ENCODE data around the gene PID1. TPM values are rescaled to one million over a fixed set of nuclear protein-coding genes. Genes with fewer than 3 reads are reported as not detected.

PID1 gene
- total RNA-seq, 1 donor from 2014 or later = 0.34 TPM

DNA sequence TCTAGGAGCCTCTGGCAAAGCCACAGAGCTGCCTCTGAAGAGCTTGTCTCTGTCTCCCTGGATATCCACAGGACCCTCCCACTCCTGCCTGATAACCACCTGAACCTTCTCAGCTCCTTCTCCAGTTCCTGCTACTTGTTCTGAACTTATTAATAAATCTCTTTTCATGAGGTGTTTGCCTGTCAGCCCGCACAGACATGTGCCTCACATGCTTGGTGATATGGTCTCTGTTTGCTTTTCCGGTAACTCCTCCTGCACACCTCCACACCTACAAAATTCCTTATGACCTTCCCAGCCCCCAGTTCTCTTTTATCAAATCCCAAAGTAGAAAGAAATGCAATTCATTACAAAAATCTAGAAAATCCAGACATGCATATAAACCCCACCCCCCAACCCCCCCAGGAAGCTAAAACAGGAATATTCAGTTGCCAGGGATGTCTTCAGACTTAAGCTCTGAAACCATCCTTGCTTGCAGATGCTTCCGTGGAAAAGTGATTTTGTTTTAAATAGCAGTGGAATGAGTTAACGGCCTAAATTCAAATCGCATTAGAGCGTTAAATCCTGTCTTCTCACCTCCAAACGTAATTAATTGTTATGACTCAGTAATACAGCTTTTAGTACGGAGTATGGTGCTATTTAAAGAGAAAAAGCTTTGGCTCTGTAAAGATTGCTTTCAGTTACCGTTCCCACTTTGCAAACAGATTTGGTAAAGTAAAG lies 2.1 kb upstream of the PID1 start:
- peaks cover 54% of the 10 kb centered on the region for H3K27me3 Mint-ChIP-seq
- TF ChIP-seq, protein P1, sequence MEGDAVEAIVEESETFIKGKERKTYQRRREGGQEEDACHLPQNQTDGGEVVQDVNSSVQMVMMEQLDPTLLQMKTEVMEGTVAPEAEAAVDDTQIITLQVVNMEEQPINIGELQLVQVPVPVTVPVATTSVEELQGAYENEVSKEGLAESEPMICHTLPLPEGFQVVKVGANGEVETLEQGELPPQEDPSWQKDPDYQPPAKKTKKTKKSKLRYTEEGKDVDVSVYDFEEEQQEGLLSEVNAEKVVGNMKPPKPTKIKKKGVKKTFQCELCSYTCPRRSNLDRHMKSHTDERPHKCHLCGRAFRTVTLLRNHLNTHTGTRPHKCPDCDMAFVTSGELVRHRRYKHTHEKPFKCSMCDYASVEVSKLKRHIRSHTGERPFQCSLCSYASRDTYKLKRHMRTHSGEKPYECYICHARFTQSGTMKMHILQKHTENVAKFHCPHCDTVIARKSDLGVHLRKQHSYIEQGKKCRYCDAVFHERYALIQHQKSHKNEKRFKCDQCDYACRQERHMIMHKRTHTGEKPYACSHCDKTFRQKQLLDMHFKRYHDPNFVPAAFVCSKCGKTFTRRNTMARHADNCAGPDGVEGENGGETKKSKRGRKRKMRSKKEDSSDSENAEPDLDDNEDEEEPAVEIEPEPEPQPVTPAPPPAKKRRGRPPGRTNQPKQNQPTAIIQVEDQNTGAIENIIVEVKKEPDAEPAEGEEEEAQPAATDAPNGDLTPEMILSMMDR (IDR thresholded peaks at IDR 0.05; ENCODE audit: unreplicated experiment) = no peak
- H3K4me3 Mint-ChIP-seq (ENCODE audit: low read depth) = peak overlapping the region; percentile 52
- no peak overlapping the region for H3K27ac Mint-ChIP-seq
- no peaks in the 10 kb centered on the region for H3K9me3 Mint-ChIP-seq (ENCODE audit: low read depth)
- no peak for DNase-seq (ENCODE audit: low spot score, unreplicated experiment)
- H3K36me3 Mint-ChIP-seq (ENCODE audit: insufficient read depth) = no peaks in the 10 kb centered on the region
- H3K4me1 Mint-ChIP-seq (ENCODE audit: low read depth) = peaks cover 6% of the 10 kb centered on the region

DNA sequence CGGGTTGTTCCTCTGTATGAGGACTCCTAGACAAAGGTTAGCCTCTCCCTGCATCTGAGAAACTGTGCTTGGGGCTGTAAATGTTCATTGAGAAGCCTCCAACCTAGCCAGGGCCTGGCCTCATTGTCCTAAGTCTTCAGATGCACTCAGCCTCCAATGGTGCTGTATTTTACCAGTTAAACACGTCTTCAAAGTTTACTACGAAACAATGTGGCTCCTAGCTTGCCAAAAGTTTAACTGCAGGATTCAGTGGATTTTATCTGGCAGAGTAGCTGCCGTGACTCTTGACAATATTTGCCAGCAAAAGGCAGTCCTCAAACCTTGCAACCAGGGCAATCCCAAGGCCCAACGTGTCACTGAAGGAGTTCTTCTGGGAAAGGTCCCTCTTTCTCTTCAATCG lies 1.1 kb downstream of the PID1 start:
- Mint-ChIP-seq H3K4me3 (ENCODE audit: low read depth) (peak overlapping the region; percentile 3), H3K27ac (no peak overlapping the region), H3K27me3 (peaks cover 44% of the 10 kb centered on the region), H3K9me3 (ENCODE audit: low read depth) (no peaks in the 10 kb centered on the region), H3K36me3 (ENCODE audit: insufficient read depth) (no peaks in the 10 kb centered on the region), H3K4me1 (ENCODE audit: low read depth) (peaks cover 8% of the 10 kb centered on the region)
- TF ChIP-seq, protein P1 (IDR thresholded peaks at IDR 0.05; ENCODE audit: unreplicated experiment) = no peak
- no peak for DNase-seq (ENCODE audit: low spot score, unreplicated experiment)

DNA sequence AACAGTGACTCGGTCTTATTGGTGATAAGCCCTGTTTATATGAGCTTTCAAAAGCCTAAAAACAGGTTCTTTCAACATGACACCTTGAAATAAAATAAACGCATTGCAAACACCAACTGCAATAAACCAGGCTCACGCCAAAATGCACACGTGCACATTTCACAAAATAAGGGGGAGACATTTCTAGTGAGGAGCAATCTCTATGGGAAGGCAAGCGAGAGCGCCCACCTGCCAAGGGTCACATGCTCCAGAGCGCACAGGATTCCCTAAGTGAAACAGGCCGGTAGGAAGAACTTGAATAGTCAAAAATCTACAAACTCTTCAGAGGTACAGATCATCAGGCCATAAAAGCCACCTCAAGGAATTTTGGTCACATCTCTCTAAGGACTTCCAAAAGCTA lies 1.9 kb downstream of the PID1 start:
- no peak overlapping the region for H3K4me3 Mint-ChIP-seq (ENCODE audit: low read depth)
- no peaks in the 10 kb centered on the region for H3K9me3 Mint-ChIP-seq (ENCODE audit: low read depth)
- no peak overlapping the region for H3K27ac Mint-ChIP-seq
- H3K4me1 Mint-ChIP-seq (ENCODE audit: low read depth) = peaks cover 8% of the 10 kb centered on the region
- H3K27me3 Mint-ChIP-seq = peaks cover 44% of the 10 kb centered on the region
- TF ChIP-seq, protein P1 (IDR thresholded peaks at IDR 0.05; ENCODE audit: unreplicated experiment) = no peak
- no peak for DNase-seq (ENCODE audit: low spot score, unreplicated experiment)
- no peaks in the 10 kb centered on the region for H3K36me3 Mint-ChIP-seq (ENCODE audit: insufficient read depth)

DNA sequence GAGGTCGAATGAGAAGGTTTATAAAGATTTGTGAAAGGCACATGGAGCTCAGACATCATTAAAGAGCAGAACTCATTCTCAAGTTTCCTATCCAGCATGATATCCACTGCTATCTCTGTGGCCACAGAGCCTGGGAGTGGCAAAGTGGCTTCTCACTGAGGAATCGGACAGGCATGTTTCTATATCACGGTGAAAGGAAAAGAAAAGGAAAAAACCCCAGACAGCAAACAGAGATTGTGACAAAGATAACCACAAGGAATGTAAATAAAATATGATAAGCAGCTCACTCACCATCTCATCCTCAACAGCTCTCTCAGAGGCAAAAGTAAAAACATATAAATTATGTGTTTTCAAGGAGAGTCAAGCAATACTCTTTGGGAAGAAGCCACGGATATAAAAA lies 2.5 kb downstream of the PID1 start:
- H3K27me3 Mint-ChIP-seq = peaks cover 44% of the 10 kb centered on the region
- H3K4me1 Mint-ChIP-seq (ENCODE audit: low read depth) = peaks cover 7% of the 10 kb centered on the region
- H3K27ac Mint-ChIP-seq = no peak overlapping the region
- DNase-seq (ENCODE audit: low spot score, unreplicated experiment) = no peak
- TF ChIP-seq, protein P1 (IDR thresholded peaks at IDR 0.05; ENCODE audit: unreplicated experiment) = no peak
- H3K4me3 Mint-ChIP-seq (ENCODE audit: low read depth) = no peak overlapping the region
- no peaks in the 10 kb centered on the region for H3K9me3 Mint-ChIP-seq (ENCODE audit: low read depth)
- no peaks in the 10 kb centered on the region for H3K36me3 Mint-ChIP-seq (ENCODE audit: insufficient read depth)

DNA sequence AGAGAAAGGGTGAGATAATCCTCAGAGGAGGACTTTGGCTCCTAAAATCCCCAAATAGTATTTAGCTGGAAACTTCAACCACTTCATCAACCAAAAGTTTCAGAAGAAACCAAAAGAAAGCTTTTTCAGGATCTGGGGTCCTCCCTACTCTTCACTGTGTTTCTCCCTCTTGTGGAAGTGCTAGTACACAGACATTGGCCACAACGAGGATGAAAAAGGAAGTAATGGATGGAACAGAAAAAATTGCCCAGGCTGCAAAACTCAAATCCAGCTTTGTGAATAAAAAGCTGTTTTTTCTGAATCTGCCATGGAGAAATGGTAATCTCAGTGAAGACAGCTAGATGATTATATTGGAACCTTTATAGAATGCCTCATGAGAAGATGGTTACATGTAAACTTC lies 4.0 kb downstream of the PID1 start:
- TF ChIP-seq, protein P1 (IDR thresholded peaks at IDR 0.05; ENCODE audit: unreplicated experiment) = no peak
- DNase-seq (ENCODE audit: low spot score, unreplicated experiment) = no peak
- Mint-ChIP-seq H3K27me3 (peaks cover 33% of the 10 kb centered on the region), H3K4me3 (ENCODE audit: low read depth) (no peak overlapping the region), H3K36me3 (ENCODE audit: insufficient read depth) (no peaks in the 10 kb centered on the region), H3K9me3 (ENCODE audit: low read depth) (no peaks in the 10 kb centered on the region), H3K4me1 (ENCODE audit: low read depth) (peaks cover 2% of the 10 kb centered on the region), H3K27ac (no peak overlapping the region)

Measured in progenitor cell of endocrine pancreas (in vitro differentiated cells).